ENCODE results near the gene GANAB. TPM values are rescaled to one million over a fixed set of nuclear protein-coding genes. Genes with fewer than 3 reads are reported as not detected.
"Not testable (repeated sequence)": the region's sequence is repeated elsewhere in the genome, so short reads cannot be mapped to it uniquely, and the experiment has no call there.

GANAB gene
- total RNA-seq, 1 donor from 2014 or later: 91.4 TPM

DNA sequence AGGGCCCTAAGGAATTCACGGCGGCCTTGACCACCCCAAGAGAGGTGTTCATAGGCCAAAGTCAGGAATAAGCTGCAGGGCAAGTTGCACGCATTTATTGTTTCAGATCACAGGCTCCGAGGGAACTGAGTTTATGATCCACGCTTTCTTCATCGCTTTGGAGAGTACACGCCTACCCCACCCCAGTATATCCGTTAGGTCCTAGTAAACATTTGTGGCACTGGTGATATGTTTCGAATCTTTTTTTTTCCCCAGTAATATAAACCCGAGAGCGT, 805 bp downstream of the GANAB start:
- ATAC-seq (ENCODE audit: poor library complexity) (no peak), DNase-seq (no peak)
- intact Hi-C loops (cut with DNase I): no loop called here

DNA sequence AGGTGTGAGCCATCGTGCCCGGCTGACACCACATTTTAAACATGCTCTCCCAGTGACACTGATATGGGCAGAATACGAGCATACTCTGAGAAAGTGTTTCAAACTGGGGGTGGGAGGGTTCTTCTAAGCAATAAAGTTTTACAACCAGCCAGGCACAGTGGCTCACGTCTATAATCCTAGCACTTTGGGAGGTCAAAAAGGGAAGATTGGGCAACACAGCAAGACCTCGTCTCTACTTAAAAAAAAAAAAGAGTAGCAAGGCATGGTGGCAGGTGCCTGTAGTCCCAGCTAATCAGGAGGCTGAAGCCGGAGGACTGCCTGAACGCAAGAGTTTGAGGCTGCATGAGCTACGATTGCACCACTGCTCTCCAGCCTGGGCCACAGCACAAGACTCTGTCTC, 2.2 kb downstream of the GANAB start:
- intact Hi-C loops (cut with DNase I): no loop called here
- DNase-seq (no peak), ATAC-seq (ENCODE audit: poor library complexity) (no peak)

DNA sequence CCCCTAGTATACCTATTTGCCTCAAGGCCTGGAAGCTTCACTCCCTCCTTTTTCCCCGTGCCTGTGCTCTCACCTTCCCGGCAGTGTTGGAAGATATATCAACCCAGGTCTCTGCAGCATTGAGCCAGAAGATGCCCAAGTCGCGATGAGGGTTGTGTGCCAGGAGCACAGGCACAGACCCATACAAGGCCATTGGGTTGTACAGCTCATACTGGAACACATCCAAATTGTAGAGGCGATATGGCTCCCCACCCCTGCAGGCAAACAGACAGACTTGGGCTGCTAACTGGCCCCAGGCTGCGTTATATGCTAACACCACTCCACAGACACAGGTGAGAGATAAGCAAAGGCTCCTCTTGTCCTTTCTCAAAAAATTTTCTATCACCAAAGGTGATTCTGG, 13.9 kb downstream of the GANAB start:
- intact Hi-C loops (cut with DNase I): no loop called here
- DNase-seq (no peak), ATAC-seq (ENCODE audit: poor library complexity) (no peak)

DNA sequence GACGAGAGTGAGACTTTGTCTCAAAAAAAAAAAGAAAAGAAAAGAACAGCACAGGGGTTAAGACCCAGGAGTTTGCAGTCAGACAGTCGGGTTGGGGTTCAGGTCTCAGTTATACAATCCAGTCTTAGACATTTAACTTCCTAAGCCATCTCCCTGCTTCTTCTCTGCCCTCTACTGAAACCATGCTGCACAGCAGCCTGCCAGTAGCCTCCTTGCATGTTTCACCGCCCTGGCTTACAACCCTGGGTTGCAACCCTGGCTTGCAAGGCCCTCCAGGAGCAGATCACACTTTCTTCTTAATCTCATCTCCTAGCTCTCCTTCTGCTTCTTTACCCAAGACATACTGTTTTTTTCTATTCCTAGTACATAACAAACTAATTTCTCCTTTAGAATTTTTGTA, 18.7 kb downstream of the GANAB start:
- ATAC-seq (ENCODE audit: poor library complexity): no peak
- intact Hi-C loops (cut with DNase I): no loop called here
- no peak for DNase-seq

DNA sequence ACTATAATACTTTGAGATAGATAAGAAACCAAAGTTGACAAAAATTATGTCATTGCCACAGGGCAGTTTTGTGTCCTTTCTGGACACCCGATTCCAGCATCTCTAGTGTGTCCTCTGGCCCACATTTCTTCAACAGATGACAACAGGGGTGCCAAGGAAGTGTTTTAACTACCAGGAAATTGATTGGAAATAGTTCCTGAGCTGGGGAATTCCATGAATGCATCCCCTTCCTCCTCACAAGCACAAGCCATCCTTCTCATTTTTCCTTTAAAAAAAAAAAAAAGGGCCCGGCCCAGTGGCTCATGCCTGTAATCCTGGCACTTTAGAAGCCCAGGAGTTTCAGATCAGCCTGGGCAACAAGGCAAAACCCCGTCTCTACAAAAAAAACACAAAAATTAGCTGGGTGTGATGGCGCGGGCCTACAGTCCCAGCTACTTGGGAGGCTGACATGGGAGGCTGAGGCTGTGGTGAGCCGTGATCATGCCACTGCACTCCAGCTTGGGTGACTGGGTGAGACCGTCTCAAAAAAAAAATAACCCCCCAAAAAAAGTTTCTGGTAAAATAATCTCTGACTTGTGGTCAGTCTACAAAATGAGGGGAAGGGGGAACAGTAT, 23.8 kb downstream of the GANAB start:
- intact Hi-C loops (cut with DNase I): no loop called here
- no peak for ATAC-seq (ENCODE audit: poor library complexity)
- DNase-seq: no peak

DNA sequence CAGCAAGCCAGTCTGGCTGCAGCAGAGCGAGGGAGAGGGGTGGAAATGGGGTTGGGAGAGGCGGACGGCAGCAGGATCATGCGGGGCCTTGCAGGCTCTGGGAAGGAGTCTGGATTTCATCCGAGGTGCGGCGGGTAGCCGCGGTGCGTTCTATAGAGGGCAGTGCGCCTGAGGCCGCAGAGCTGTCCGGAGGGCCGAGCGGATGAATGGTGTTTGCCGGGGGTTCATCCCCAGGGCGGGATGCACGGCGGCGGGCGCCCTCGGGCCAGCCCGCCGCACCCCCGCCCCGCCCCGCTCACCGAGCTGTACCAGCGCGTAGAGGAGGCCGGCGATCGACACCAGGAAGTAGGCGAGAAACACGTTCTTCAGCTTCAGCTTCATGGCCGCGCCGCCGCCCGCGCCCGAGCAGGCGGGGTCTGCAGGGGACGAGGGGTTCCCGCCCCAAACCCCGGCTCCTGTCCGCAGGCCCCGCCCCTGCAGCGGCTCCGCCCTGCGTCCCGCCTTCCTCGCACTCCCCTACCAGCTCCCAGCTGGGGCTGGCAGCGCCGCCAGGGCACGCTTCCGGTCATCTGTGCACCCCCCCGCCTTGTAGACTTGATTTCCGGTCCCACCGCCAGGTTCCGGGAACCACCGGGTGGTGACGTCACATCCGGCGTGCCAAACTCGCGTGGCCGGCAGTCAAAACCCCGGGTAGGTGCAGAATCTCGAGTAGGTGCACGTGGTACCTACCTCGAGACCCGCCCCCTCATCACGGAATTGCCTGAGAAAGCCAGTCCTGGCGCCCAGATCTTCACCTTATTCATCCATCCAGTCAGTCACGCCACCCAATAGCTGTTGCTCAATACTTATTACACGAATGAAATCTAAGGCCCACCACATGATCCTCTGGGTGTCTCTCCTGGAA, 24.6 kb downstream of the GANAB start, which contains the start of gene B3GAT3:
B3GAT3 (minus strand) TSS at position 420 of the 904 bp plus-strand sequence; CDS start at position 381, 39 bp downstream.
- ATAC-seq (ENCODE audit: poor library complexity): peak; percentile 99
- intact Hi-C loops (cut with DNase I): no loop called here
- DNase-seq: peak; percentile 99

DNA sequence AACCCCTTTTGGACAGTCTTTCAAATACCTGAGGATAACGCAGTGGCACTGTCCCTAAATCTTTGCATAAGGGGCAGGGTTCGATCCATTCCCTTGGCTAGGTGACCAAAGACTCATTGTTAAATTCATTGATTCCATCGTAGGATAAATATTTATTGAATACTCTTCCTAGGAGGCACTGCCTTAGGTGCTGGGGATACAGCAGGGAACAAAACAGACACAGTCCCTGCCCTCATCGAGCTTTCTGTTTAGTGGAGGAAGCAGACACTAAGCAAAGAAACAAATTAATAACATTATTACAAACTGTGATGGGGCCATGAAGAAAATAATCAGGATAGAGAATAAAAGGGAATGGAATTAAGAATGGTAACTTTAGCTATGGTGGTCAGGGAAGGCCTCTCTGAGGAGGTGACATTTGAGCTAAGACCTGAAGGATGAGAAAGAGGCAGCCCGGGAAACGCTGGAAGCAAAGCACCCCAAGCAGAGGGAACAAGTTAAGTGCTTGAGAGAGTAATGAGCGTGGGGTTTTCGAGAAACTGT, 25.3 kb downstream of the GANAB start:
- intact Hi-C loops (cut with DNase I): no loop called here
- ATAC-seq (ENCODE audit: poor library complexity): no peak
- DNase-seq: no peak

DNA sequence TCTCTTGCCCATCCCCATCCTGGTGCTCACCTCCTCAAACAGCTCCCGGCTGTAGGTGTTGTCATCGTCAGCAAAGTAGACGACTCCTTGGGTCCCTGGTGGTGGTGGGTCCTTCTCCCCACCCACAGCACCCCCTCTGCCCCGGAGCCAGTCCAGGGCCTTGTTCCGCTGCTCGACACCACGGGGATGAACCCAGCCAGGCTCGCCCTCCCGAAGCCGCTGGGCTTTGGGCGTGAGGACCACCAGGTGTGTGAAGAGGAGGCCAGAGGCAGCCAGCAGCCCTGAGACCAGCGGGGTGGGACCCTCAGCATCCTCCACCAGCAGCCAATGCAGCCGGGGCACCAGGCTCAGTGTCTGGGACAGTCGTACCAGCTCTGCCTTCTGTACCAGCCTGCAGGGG, 29.5 kb downstream of the GANAB start:
- not testable (repeated sequence) for DNase-seq; ATAC-seq (ENCODE audit: poor library complexity)

DNA sequence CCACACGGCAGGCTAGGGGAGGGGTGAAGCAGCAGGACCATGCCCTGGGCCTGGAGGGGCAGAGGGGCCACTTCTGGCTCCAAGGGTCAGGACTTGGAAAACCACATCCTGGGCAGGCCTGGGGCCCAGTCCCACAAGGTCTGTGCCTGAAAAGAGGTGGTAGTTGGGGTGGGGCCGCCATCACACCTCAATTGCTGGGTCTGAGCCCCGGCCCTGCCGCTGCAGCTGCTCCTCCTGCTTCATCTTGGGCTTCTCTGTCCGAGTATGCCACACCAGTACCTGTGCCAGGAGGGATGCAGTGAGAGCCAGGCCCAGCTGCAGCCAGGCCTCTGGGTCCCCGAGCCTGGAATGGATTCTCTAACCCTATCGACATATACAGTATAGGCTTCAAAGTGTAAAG, 30.9 kb downstream of the GANAB start:
- DNase-seq (no peak), ATAC-seq (ENCODE audit: poor library complexity) (no peak)
- intact Hi-C loops (cut with DNase I): no loop called here

More for the DNA sequence above, 29.5 kb downstream of the GANAB start:
- intact Hi-C loops (cut with DNase I): not testable (repeated sequence)

DNA sequence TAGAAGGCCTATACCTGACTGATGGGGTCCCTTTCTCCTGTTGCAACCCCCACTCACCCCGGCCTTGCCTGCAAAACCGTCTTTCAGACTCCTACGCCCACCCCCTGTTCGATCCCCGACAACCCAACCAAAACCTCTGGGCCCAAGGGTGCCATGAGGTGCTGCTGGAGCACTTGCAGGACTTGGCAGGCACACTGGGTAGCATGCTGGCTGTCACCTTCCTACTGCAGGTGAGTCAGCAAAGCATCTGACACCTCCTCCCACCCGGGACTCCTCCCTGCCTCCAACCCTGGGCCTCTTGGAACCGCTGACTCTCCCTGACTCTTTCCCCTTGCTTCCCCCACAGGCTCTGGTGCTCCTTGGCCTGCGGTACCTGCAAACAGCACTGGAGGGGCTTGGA, 32.1 kb downstream of the GANAB start:
- ATAC-seq (ENCODE audit: poor library complexity) (no peak), DNase-seq (no peak)
- intact Hi-C loops (cut with DNase I): no loop called here

DNA sequence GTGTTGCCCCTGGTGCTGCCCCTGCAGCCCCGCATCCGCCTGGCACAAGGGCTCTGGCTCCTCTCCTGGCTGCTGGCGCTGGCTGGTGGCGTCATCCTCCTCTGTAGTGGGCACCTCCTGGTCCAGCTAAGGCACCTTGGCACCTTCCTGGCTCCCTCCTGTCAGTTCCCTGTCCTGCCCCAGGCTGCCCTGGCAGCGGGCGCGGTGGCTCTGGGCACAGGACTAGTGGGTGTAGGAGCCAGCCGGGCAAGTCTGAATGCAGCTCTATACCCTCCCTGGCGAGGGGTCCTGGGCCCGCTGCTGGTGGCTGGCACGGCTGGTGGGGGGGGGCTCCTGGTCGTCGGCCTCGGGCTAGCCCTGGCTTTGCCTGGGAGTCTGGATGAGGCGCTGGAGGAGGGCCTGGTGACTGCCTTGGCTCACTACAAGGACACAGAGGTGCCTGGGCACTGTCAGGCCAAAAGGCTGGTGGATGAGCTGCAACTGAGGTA, 33.1 kb downstream of the GANAB start:
- intact Hi-C loops (cut with DNase I): no loop called here
- no peak for DNase-seq
- peak; percentile 0 for ATAC-seq (ENCODE audit: poor library complexity)

DNA sequence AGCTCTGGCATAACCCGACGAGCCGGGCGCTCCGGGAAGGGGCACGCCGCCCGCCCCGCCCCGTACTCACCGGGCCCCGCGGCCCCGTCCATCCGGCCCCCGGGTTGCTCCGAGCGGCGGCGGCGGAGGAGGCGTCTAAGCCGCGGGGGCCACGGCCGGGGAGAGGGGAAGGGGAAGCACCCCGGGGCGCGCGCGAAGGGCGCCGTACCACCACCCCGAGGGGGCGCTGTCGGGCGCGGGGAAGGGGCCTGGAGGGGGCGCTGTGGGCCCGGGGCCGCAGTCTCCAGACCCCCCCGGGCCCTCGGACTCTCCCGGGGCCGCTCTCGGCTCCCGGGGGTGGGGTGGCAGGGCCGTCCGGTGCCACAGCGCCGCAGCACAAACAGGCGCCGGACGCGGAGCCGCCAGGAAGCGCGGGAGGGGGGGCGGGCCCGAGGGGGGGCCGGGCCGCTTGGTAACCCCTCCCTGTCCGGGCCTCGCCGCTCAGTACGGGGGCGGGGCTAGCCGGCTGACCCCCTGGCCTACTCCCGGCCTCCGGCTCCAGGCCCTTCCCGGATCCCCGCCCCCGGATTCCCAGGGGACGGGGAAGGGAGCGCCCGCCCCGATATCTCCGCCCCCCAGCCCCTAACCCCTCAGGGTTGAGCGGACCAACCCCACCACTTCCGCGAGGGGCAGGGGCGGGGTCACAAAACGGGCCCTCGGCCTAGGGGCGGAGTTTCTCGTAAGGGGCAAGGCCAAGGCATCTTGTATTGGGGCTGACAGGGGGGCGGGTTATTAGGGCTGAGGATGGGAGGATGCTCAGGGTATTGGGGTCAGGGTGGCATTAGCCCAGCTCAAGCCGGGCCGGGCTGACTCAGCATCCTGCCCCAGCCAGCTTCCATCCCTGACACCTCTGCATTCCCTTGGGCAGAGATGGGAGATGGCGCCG, 33.8 kb downstream of the GANAB start, which contains the start of the genes EML3 and ROM1:
EML3 (minus strand) TSS at position 410 of the 925 bp plus-strand sequence; CDS start at position 92, 318 bp downstream.
ROM1 (plus strand) TSS at position 892 of the 925 bp plus-strand sequence; CDS start at position 917, 25 bp downstream.
- intact Hi-C loops (cut with DNase I): no loop called here

DNA sequence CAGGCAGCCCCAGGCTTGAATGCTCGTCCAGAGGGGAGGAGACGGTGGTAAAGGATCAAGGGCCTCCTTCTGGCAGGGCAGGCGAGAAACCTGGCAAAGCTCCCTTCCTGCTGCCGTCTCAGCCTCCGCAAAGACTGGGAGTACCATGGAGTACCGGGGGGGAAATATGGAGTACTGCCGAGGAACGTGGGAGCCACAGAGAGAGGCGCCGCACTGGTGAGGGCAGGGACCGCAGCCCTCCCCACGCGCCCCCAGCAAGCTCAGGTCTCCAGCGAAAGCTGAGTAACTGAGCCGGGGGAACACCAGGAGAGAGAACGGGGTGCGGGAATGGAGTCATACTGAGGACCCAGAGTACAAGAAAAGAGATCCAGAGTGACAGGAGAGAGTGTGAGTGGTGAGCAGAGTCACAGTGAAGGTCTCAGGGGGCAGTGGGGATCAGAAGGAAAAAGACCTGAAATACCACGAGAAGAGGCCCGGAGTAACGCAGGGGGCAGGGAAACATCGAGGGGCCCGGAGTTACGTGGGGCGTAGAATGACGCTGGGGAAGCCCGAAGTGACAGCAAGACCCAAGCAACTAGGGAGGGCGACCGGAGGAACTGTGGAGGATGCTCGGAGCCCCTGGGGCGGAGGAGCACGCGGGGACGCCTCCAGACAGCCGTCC, 34.6 kb downstream of the GANAB start:
- peak; percentile 73 for DNase-seq
- intact Hi-C loops (cut with DNase I): no loop called here
- peak; percentile 5 for ATAC-seq (ENCODE audit: poor library complexity)

More for the DNA sequence above, 33.8 kb downstream of the GANAB start, which contains the start of the genes EML3 and ROM1:
- DNase-seq (peak; percentile 93), ATAC-seq (ENCODE audit: poor library complexity) (peak; percentile 92)

DNA sequence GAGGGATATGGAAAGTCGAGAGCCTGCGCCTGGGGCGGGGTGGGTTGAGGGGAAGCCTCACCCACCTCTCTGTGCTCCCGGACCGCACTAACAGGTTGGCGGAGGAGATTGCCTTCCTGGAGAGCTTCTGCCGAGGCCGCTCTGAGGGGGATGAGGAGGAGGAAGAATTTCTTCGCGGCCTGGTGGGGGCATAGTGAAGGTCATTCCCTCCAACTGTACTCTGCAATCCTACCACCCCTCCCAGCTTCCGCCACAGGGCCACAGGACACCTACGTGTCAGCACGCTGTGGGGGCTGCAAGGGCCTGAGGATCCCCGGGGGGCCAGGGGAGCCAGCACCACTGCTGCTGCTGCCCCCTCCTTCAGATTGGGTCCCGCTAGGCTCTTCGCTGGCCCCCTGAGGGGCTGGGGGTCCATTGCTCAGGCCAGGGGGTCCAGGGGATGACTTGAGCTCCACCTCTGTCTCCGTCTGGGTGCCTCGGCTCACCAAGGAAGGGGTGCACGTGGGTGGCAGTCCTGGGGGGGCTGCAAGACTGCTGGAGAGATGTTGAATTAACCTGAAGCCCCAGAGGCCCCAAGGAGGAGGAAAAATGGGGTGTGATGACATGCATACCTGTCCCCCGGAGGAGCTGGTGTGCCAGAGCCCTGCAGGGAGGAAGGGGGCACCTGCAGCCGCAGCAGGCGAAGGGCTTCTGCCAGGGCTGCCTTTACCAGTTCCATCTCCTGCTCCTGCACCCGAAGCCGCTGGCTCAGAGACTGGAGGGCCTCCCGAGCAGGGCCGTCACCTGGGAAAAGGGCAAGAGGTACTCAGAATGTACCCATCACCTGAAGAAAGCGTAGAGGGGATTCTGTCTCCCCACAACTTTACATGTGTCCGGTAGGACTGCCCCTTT, 35.4 kb downstream of the GANAB start:
- ATAC-seq (ENCODE audit: poor library complexity): no peak
- DNase-seq: no peak
- intact Hi-C loops (cut with DNase I): no loop called here

DNA sequence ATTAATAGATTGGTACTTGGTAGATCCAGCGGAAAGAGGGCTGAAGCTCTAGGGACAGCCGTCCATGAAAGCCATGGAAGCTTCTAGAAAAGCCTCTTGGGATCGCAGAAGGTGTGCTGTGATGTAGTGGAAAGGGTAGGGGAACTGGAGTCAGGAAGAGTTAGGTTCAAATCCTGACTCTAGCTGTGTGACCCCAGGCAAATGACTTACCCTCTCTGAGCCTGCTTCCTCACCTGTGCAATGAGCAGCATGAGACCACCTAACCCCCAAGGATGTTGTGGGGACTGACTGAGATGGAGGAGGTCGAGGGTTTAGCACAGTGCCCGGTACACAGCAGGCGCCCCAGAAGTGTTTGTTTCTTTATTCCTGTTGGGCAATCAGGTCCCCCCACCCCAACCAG, 36.0 kb downstream of the GANAB start:
- intact Hi-C loops (cut with DNase I): no loop called here
- ATAC-seq (ENCODE audit: poor library complexity) (no peak), DNase-seq (no peak)

DNA sequence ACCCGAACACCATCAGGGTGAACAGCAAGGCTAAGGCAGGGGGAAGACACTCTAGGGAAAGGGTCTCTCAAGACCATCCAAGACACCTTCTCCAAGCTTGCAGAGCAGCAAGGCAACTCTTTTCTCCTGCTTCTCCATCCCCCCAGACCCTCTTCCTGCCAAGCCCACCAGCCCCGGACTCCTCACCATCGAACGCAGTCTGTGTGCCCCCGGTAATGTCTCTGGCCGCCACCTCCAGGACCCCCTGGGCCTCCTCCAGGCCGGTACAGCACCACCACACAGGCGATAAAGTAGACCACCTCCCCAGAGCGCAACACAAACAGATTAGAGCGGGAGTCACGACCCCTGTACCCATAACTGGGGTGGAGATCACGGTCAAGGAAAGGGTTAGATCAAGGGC, 37.6 kb downstream of the GANAB start:
- intact Hi-C loops (cut with DNase I): no loop called here
- DNase-seq: no peak
- ATAC-seq (ENCODE audit: poor library complexity): no peak

DNA sequence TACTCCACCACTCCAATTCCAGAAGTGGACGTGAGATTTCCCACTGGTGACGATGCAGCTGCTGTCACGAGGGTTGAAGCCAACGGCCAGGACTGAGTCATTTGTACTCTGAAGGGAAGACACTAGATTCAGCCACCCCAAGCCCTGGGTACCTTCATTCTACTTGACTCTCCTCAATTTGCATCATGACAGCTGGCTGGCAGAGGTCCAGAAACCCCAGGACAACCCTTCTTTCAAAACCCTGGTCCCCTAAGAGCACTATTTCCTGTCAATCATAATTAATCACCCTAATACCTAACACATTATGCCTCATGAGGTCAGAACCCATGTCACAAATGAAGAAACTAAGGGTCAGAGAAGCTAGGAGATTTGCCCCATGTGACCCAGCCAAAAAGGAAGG, 38.7 kb downstream of the GANAB start:
- ATAC-seq (ENCODE audit: poor library complexity) (no peak), DNase-seq (peak; percentile 27)
- intact Hi-C loops (cut with DNase I): no loop called here

Data from Right ventricle myocardium superior (tissue), 1 donor.